HepG2 (cell line): ENCODE measurements around the gene ZNF444. TPM values are rescaled to one million over a fixed set of nuclear protein-coding genes. Genes with fewer than 3 reads are reported as not detected.

Experiments
- ATAC-seq: fragments of 200-7000 bp; cut with Tn5 transposase; 3 replicates; pipeline ENCODE4 v1.9.1; 2020; ENCODE audit warnings: mild to moderate bottlenecking, moderate library complexity
- BruUV-seq: library from RNA; stranded (reverse); fragments of 400-500 nt; replicated peaks from 2 replicates; lab custom pipeline; 2021; lab: Mats Ljungman, UMichigan
- CTCF ChIA-PET: fragments of 300-600 bp; formaldehyde crosslinking; extraction: SDS; loops from one replicate; lab custom pipeline; 2021; ENCODE audit warnings: low total read pairs, inconsistent platforms, low intra/inter-chr PET ratio; lab: Yijun Ruan, JAX
- POLR2A ChIA-PET: fragments of 350-600 bp; sonication (Branson Sonifier 250); formaldehyde crosslinking; loops from one replicate; lab custom pipeline; 2020; ENCODE audit warnings: antibody characterized with exemption, inconsistent platforms; lab: Yijun Ruan, JAX
- DNase-seq: peaks from one replicate; pipeline ENCODE4 v3.0.0-alpha.2; 2015; ENCODE audit warnings: low spot score
- FAIRE-seq: peaks from 3 replicates; lab custom pipeline; 2011; peaks lifted over from hg19 to GRCh38; lab: Jason Lieb, UNC
- H2AFZ ChIP-seq: one replicate; pipeline ENCODE4 v1.6.1; 2011; ENCODE audit warnings: low read length, inconsistent platforms
- H3K27ac ChIP-seq: fragments of 300-600 bp; 3 replicates; pipeline ENCODE4 v1.8.0; 2011; ENCODE audit warnings: mixed run types, mild to moderate bottlenecking, mixed read lengths, low read length, inconsistent platforms; ENCODE audit not compliant: insufficient read depth; ENCODE audit errors: extremely low read length
- H3K27me3 ChIP-seq, 2 experiments: fragments of 200-600 bp in 1 of 2; 2 replicates in 1 of 2; 3 replicates in 1 of 2; pipeline versions ENCODE4 v1.6.0 to v1.8.0; 2011; ENCODE audit warnings: low read length in 2 of 2, mild to moderate bottlenecking in 2 of 2, moderate library complexity in 2 of 2, inconsistent platforms in 1 of 2; ENCODE audit not compliant: insufficient read depth in 2 of 2, control insufficient read depth in 1 of 2
- H3K36me3 ChIP-seq, 2 experiments: fragments of 200-600 bp in 1 of 2; replicated peaks in 1 of 2; 2 replicates in 1 of 2; 3 replicates in 1 of 2; pipeline versions ENCODE4 v1.5.1 to v1.8.0; 2011; ENCODE audit warnings: low read length in 2 of 2, inconsistent platforms in 1 of 2; ENCODE audit not compliant: insufficient read depth in 2 of 2, control insufficient read depth in 1 of 2
- H3K4me1 ChIP-seq: 2 replicates; pipeline ENCODE4 v1.5.1; 2012; ENCODE audit warnings: low read length, inconsistent platforms; ENCODE audit not compliant: insufficient read depth
- H3K4me2 ChIP-seq: 2 replicates; pipeline ENCODE4 v1.6.0; 2011; ENCODE audit warnings: low read depth, low read length, inconsistent platforms
- H3K4me3 ChIP-seq, 3 experiments: fragments of 200-600 bp in 1 of 3; sonication (generic), shearing (Covaris generic) in 1 of 3; replicated peaks in 1 of 3; 2 replicates each; pipeline ENCODE4 v1.5.1; 2011 to 2016; ENCODE audit warnings: low read length in 3 of 3, inconsistent platforms in 2 of 3, low read depth in 2 of 3, mild to moderate bottlenecking in 2 of 3, control low read depth in 1 of 3, mixed read lengths in 1 of 3; ENCODE audit not compliant: insufficient read depth in 1 of 3
- H3K79me2 ChIP-seq: one replicate; pipeline ENCODE4 v1.6.1; 2011; ENCODE audit warnings: low read length, inconsistent platforms; ENCODE audit not compliant: insufficient read depth
- H3K9ac ChIP-seq: 2 replicates; pipeline ENCODE4 v1.6.0; 2011; ENCODE audit warnings: mild to moderate bottlenecking, low read depth, low read length, inconsistent platforms; ENCODE audit not compliant: insufficient read depth
- H3K9me3 ChIP-seq: 2 replicates; pipeline ENCODE4 v1.5.1; 2012; ENCODE audit warnings: mild to moderate bottlenecking, low read length
- H4K20me1 ChIP-seq: 2 replicates; pipeline ENCODE4 v1.6.0; 2011; ENCODE audit warnings: inconsistent platforms, mild to moderate bottlenecking, low read length, moderate library complexity; ENCODE audit not compliant: insufficient read depth
- AGO2 ChIP-seq: fragments of 200-400 bp; formaldehyde crosslinking; optimal IDR thresholded peaks from 2 replicates; pipeline ENCODE3; 2017; ENCODE audit warnings: mild to moderate bottlenecking, low read depth, low read length, moderate library complexity
- BCL3 ChIP-seq: sonication (generic); formaldehyde crosslinking; IDR thresholded peaks from 2 replicates; pipeline ENCODE4 v1.5.1; 2020; ENCODE audit warnings: mild to moderate bottlenecking, missing genetic modification reagents, moderate library complexity
- FOXJ3 ChIP-seq: sonication (generic); formaldehyde crosslinking; IDR thresholded peaks from 2 replicates; pipeline ENCODE4 v1.4.0; 2020; ENCODE audit warnings: missing genetic modification reagents, mild to moderate bottlenecking, borderline replicate concordance
- HNF4A ChIP-seq: sonication (generic); formaldehyde crosslinking; IDR thresholded peaks from 2 replicates; pipeline ENCODE4 v1.4.0; 2020; ENCODE audit warnings: missing genetic modification reagents
- HNRNPL ChIP-seq: fragments of 200-400 bp; formaldehyde crosslinking; IDR thresholded peaks from 2 replicates; pipeline ENCODE4 v1.6.1; 2017; ENCODE audit warnings: mild to moderate bottlenecking, low read depth, low read length
- MXD3 ChIP-seq: IDR thresholded peaks from 2 replicates; pipeline ENCODE4 v1.6.1; 2016; ENCODE audit warnings: mild to moderate bottlenecking, missing biosample characterization, missing genetic modification reagents
- RBFOX2 ChIP-seq: fragments of 200-400 bp; formaldehyde crosslinking; IDR thresholded peaks from 2 replicates; pipeline ENCODE4 v1.6.1; 2017; ENCODE audit warnings: low read depth, mild to moderate bottlenecking, low read length
- RELA ChIP-seq: sonication (generic); formaldehyde crosslinking; IDR thresholded peaks from 2 replicates; pipeline ENCODE4 v1.4.0; 2020; ENCODE audit warnings: missing genetic modification reagents
- ZNF235 ChIP-seq: sonication (generic); formaldehyde crosslinking; IDR thresholded peaks from 2 replicates; pipeline ENCODE4 v1.8.1; 2023; ENCODE audit warnings: mild to moderate bottlenecking, missing genetic modification reagents, borderline replicate concordance
- ZNF557 ChIP-seq: sonication (generic); formaldehyde crosslinking; IDR thresholded peaks from 2 replicates; pipeline ENCODE4 v1.4.0; 2020; ENCODE audit warnings: missing genetic modification reagents
- ZNF766 ChIP-seq: sonication (generic); formaldehyde crosslinking; IDR thresholded peaks from 2 replicates; pipeline ENCODE4 v1.5.0; 2020; ENCODE audit warnings: missing genetic modification reagents, borderline replicate concordance
- WGBS: methylation state at CpG from one replicate; pipeline ENCODE4 v1.1.6; 2017; ENCODE audit warnings: low lambda C conversion rate; 5-methylcytosine and 5-hydroxymethylcytosine counted together
- in situ Hi-C: cut with HindIII; loops from 2 replicates; pipeline ENCODE4 v1.10.0; 2017; ENCODE audit warnings: low pct_unique_long_range_greater_than_20kb; ENCODE audit not compliant: extremely low pct_ligation_motif_present
- intact Hi-C: fragments of 100-400 bp; cut with micrococcal nuclease; formaldehyde crosslinking; loops from one replicate; pipeline ENCODE4 v1.10.0; 2022; ENCODE audit not compliant: unreplicated experiment
- polyA plus RNA-seq, 8 experiments: library from polyadenylated mRNA; depleted of rRNA in 3 of 8; stranded (reverse) in 7 of 8; unstranded in 1 of 8; fragments of >200 nt; fragmentation: Illumina TruSeq in 4 of 8; extraction: Trizol in 4 of 8; gene quantifications; 2 replicates each; pipeline versions ENCODE4 v1.2.1 to v1.2.3, GENCODE V29; 2011 to 2016; ENCODE audit warnings: low read depth in 4 of 8, missing spikeins in 1 of 8, mixed read lengths in 1 of 8; ENCODE audit not compliant: insufficient read depth in 1 of 8
- total RNA-seq, 5 experiments: library from RNA; depleted of rRNA; stranded (reverse); fragments of >200 nt; fragmentation: Illumina TruSeq; extraction: Trizol; gene quantifications; 2 replicates each; pipeline ENCODE4 v1.2.3, GENCODE V29; 2016; ENCODE audit warnings: low read depth in 1 of 5

Gene ZNF444
- total and polyA plus RNA-seq, 2 of the 13 experiments (the other 11 are each of a cell fraction or from before 2014, with no cell fraction given): 27.4 to 30.3 TPM

- POLR2A ChIA-PET: no interaction called here
- H3K4me1 ChIP-seq: peaks cover 40% of the 10 kb centered on the region
- DNase-seq (no peak), FAIRE-seq (no peak), ATAC-seq (no peak)
- in situ Hi-C loops (no loop called here), intact Hi-C loops (no loop called here)
- H3K27ac ChIP-seq: no peak overlapping the region
- peaks cover 53% of the 10 kb centered on the region for H3K79me2 ChIP-seq
- no peak overlapping the region for H3K9ac ChIP-seq
- BruUV-seq: no TSS peak
- H3K36me3 ChIP-seq: peaks cover 8 to 34% of the 10 kb centered on the region in 2 experiments; a peak in 4 of 5 replicates
- H3K4me3 ChIP-seq: no peak overlapping the region
- H4K20me1 ChIP-seq: peaks cover 16% of the 10 kb centered on the region; the same call in 1 of the 2 replicates
- no peak overlapping the region for H2AFZ ChIP-seq
- TF ChIP-seq FOXJ3 (CRISPR knock-in tag) (no peak), HNF4A (no peak), AGO2 (peak; percentile 26), RBFOX2 (peak; percentile 42), ZNF235 (no peak), HNRNPL (no peak)
- 85% methylated on average over 4 of the region's 22 CpGs for WGBS
- CTCF ChIA-PET: no interaction called here
- no peak overlapping the region for H3K4me2 ChIP-seq
- no peaks in the 10 kb centered on the region for H3K27me3 ChIP-seq
- H3K9me3 ChIP-seq: no peaks in the 10 kb centered on the region
These were observed 6.2 kb downstream of the ZNF444 start for GRCh38 chr19:56147307-56147706.

- no TSS peak for BruUV-seq
- FAIRE-seq: no peak
These were observed 7.0 kb downstream of the ZNF444 start for GRCh38 chr19:56148096-56148495.

More at GRCh38 chr19:56148096-56148495, 7.0 kb downstream of the ZNF444 start:
- POLR2A ChIA-PET: no interaction called here
- Histone ChIP-seq H3K4me3 (no peak overlapping the region), H3K9me3 (no peaks in the 10 kb centered on the region), H3K27ac (no peak overlapping the region), H3K79me2 (peaks cover 53% of the 10 kb centered on the region), H2AFZ (no peak overlapping the region), H3K9ac (no peak overlapping the region), H3K4me1 (peaks cover 40% of the 10 kb centered on the region), H3K4me2 (no peak overlapping the region), H3K36me3 (peaks cover 8 to 41% of the 10 kb centered on the region in 2 experiments; a peak in 4 of 5 replicates), H3K27me3 (no peaks in the 10 kb centered on the region), H4K20me1 (peaks cover 23% of the 10 kb centered on the region; the same call in 1 of the 2 replicates)
- DNase-seq (no peak), ATAC-seq (no peak)
- in situ Hi-C loops (no loop called here), intact Hi-C loops (no loop called here)
- TF ChIP-seq RBFOX2: peak; percentile 58
- TF ChIP-seq AGO2: peak; percentile 39
- no peak for TF ChIP-seq MXD3
- TF ChIP-seq RELA (CRISPR knock-in tag): no peak
- TF ChIP-seq ZNF557 (CRISPR knock-in tag): no peak
- TF ChIP-seq BCL3: no peak
- TF ChIP-seq ZNF766 (CRISPR knock-in tag): no peak
- 100% methylated on average over 10 of the region's 15 CpGs for WGBS
- CTCF ChIA-PET: no interaction called here
